ENCODE data around the gene FKBP9. TPM values are rescaled to one million over a fixed set of nuclear protein-coding genes. Genes with fewer than 3 reads are reported as not detected.
"Not testable (repeated sequence)": the region's sequence is repeated elsewhere in the genome, so short reads cannot be mapped to it uniquely, and the experiment has no call there.

Gene FKBP9
- total RNA-seq, 1 experiment from 2014 or later, result 155 TPM

DNA sequence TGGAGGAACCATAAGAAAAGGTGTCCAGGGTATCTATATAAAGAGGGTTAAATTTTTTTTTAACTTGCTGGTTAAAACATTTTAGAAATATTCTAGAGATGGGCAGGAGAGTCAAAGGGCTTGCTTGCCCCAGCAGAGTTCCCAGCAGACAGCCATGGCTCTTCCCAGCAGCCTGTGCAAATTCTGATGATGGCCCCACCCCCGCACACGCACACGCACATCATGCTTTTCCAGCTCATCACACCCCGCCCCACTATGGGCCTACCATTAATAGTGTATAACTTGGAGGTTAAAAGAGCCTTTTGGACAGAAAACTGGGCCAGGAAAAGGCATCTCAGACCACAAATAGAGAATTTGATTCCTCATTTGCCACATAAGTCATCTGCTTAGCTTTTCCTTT lies 48.5 kb downstream of the FKBP9 start:
- POLR2A ChIA-PET (ENCODE audit: unreplicated experiment), result not testable (repeated sequence)

DNA sequence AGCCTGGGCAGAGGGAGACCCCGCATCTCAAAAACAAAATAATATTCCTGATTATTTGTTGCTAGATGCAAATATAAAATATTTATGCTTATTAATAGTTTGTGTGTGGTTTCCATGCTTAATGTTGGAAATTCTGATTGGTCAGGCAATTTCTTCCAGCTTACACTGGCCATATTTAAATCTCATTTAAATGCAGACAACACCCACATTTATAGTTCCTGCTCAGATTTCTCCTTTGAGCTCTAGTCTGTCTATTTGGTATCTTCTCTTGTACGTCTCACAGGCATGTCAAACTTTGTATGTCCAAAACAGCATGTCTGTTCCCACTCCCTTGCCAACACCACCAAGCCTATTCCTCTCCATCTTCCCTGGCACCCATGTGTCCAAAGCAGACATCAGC lies 52.5 kb downstream of the FKBP9 start:
- Histone ChIP-seq H3K36me3 (ENCODE audit: low read depth) (0 out of 2 replicates have a peak, but pooled peaks cover 14% of the 10 kb centered on the region), H4K20me1 (ENCODE audit: insufficient read depth) (no peaks in the 10 kb centered on the region), H3K9me2 (ENCODE audit: insufficient read depth) (no peaks in the 10 kb centered on the region), H3K9me3 (ENCODE audit: insufficient read depth, low read depth) (no peaks in the 10 kb centered on the region), H3F3A (ENCODE audit: insufficient read depth, low read depth) (peaks cover 8% of the 10 kb centered on the region; the same call in 1 of the 2 replicates), H3K79me2 (ENCODE audit: low read depth) (no peaks in the 10 kb centered on the region), H3K4me3 (no peak overlapping the region), H3K27ac (no peak overlapping the region), H3K4me2 (no peak overlapping the region), H2AFZ (no peak overlapping the region), H3K4me1 (replicated peaks; ENCODE audit: insufficient read depth) (no peaks in the 10 kb centered on the region), H3K27me3 (ENCODE audit: insufficient read depth, low read depth) (no peaks in the 10 kb centered on the region)
- POLR2A ChIA-PET (ENCODE audit: unreplicated experiment), result interaction anchor here (0.7 kb wide), 1 partner anchor 21 kb away, joined by 6 read pairs; no protein-coding TSS in a partner anchor
- no peak for DNase-seq
- no TSS peak for BruUV-seq (replicated peaks)
- intact Hi-C loops (cut with micrococcal nuclease; ENCODE audit: unreplicated experiment), result no loop called here
- TF ChIP-seq EZH2 (IDR thresholded peaks at IDR 0.05; ENCODE audit: low read depth), result no peak
- TF ChIP-seq, protein P1, sequence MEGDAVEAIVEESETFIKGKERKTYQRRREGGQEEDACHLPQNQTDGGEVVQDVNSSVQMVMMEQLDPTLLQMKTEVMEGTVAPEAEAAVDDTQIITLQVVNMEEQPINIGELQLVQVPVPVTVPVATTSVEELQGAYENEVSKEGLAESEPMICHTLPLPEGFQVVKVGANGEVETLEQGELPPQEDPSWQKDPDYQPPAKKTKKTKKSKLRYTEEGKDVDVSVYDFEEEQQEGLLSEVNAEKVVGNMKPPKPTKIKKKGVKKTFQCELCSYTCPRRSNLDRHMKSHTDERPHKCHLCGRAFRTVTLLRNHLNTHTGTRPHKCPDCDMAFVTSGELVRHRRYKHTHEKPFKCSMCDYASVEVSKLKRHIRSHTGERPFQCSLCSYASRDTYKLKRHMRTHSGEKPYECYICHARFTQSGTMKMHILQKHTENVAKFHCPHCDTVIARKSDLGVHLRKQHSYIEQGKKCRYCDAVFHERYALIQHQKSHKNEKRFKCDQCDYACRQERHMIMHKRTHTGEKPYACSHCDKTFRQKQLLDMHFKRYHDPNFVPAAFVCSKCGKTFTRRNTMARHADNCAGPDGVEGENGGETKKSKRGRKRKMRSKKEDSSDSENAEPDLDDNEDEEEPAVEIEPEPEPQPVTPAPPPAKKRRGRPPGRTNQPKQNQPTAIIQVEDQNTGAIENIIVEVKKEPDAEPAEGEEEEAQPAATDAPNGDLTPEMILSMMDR (conservative IDR thresholded peaks at IDR 0.05), result no peak
- CTCF ChIA-PET, result no interaction called here

More for the DNA sequence above, 48.5 kb downstream of the FKBP9 start:
- intact Hi-C loops (cut with micrococcal nuclease; ENCODE audit: unreplicated experiment); CTCF ChIA-PET; H3K4me2 ChIP-seq; H3K4me1 ChIP-seq (replicated peaks; ENCODE audit: insufficient read depth); H3K9me2 ChIP-seq (ENCODE audit: insufficient read depth); H3K27ac ChIP-seq; H3K27me3 ChIP-seq (ENCODE audit: insufficient read depth, low read depth); H3K4me3 ChIP-seq; DNase-seq; H3K9me3 ChIP-seq (ENCODE audit: insufficient read depth, low read depth); H3F3A ChIP-seq (ENCODE audit: insufficient read depth, low read depth); H4K20me1 ChIP-seq (ENCODE audit: insufficient read depth); H2AFZ ChIP-seq; H3K36me3 ChIP-seq (ENCODE audit: low read depth); H3K79me2 ChIP-seq (ENCODE audit: low read depth): not testable (repeated sequence)
- TSS peak; percentile 54 for BruUV-seq (replicated peaks)

DNA sequence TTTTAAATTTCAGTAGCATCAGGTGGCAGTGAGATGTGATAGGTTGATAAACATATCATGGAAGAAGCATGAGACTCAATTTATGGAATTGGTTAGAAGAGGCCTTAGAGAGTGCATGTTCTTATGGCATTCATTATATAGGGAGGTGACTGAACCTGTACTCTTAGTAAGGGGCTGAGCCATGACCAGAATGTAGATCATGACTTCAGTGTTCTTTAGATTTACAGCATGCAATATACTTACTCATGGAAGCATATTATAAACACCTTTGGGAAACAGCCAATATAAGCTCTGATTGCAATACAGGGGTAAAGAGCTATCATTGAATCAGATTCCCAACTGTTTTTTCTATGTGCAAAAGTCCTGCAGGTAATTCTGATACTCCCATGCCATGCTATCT lies 55.1 kb downstream of the FKBP9 start:
- no peaks in the 10 kb centered on the region for H3K9me3 ChIP-seq (ENCODE audit: insufficient read depth, low read depth)
- DNase-seq, result no peak
- H3K4me1 ChIP-seq (replicated peaks; ENCODE audit: insufficient read depth), result no peaks in the 10 kb centered on the region
- H3K4me3 ChIP-seq, result no peak overlapping the region
- no peak overlapping the region for H2AFZ ChIP-seq
- no peaks in the 10 kb centered on the region for H3K27me3 ChIP-seq (ENCODE audit: insufficient read depth, low read depth)
- intact Hi-C loops (cut with micrococcal nuclease; ENCODE audit: unreplicated experiment), result no loop called here
- ChIA-PET POLR2A (ENCODE audit: unreplicated experiment) (no interaction called here), CTCF (no interaction called here)
- H3K4me2 ChIP-seq, result no peak overlapping the region
- peaks cover 25% of the 10 kb centered on the region; the same call in 1 of the 2 replicates for H3K36me3 ChIP-seq (ENCODE audit: low read depth)
- H3K9me2 ChIP-seq (ENCODE audit: insufficient read depth), result no peaks in the 10 kb centered on the region
- no TSS peak for BruUV-seq (replicated peaks)
- H3K79me2 ChIP-seq (ENCODE audit: low read depth), result no peaks in the 10 kb centered on the region
- no peak for TF ChIP-seq EZH2 (IDR thresholded peaks at IDR 0.05; ENCODE audit: low read depth)
- TF ChIP-seq, protein P1 (conservative IDR thresholded peaks at IDR 0.05), result no peak
- H3F3A ChIP-seq (ENCODE audit: insufficient read depth, low read depth), result peaks cover 8% of the 10 kb centered on the region; the same call in 1 of the 2 replicates
- no peaks in the 10 kb centered on the region for H4K20me1 ChIP-seq (ENCODE audit: insufficient read depth)
- H3K27ac ChIP-seq, result no peak overlapping the region

DNA sequence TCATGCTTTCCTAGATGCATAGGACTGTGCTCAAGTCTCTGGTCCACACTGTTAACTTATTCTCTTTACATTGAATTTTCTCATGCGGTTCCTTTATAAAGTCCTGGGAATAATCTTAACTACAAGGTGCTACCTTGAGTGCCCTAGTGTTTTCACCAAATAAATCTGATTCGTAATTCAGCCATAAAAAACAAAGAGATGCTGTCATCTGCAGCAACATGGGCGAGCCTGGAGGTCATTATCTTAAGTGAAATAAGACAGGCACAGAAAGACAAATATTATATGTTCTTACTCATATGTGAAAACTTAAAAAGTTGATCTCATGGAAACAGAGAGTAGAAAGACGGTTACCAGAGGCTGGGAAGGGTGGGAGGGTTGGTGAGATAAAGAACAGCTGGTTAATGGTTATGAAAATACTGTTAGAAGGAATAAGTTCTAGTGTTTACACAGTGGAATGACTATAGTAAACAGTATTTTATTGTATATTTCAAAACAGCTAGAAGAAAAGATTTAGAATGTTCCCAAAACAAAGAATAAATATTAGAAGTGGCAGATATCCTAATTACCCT lies 67.0 kb downstream of the FKBP9 start:
- Histone ChIP-seq H3K27me3 (ENCODE audit: insufficient read depth, low read depth) (no peaks in the 10 kb centered on the region), H3K9me3 (ENCODE audit: insufficient read depth, low read depth) (no peaks in the 10 kb centered on the region), H2AFZ (no peak overlapping the region), H3K4me1 (replicated peaks; ENCODE audit: insufficient read depth) (no peaks in the 10 kb centered on the region), H3K9me2 (ENCODE audit: insufficient read depth) (no peaks in the 10 kb centered on the region), H3F3A (ENCODE audit: insufficient read depth, low read depth) (no peaks in the 10 kb centered on the region; the same call in 1 of the 2 replicates), H4K20me1 (ENCODE audit: insufficient read depth) (no peaks in the 10 kb centered on the region), H3K27ac (no peak overlapping the region), H3K79me2 (ENCODE audit: low read depth) (peaks cover 6% of the 10 kb centered on the region; the same call in 1 of the 2 replicates), H3K36me3 (ENCODE audit: low read depth) (peaks cover 16% of the 10 kb centered on the region; the same call in 1 of the 2 replicates), H3K4me2 (no peak overlapping the region), H3K4me3 (no peak overlapping the region)
- POLR2A ChIA-PET (ENCODE audit: unreplicated experiment), result no interaction called here
- DNase-seq, result no peak
- no peak for TF ChIP-seq EZH2 (IDR thresholded peaks at IDR 0.05; ENCODE audit: low read depth)
- TF ChIP-seq, protein P1 (conservative IDR thresholded peaks at IDR 0.05), result no peak
- intact Hi-C loops (cut with micrococcal nuclease; ENCODE audit: unreplicated experiment), result no loop called here
- no TSS peak for BruUV-seq (replicated peaks)
- CTCF ChIA-PET, result no interaction called here

All from PC-9 (cell line).